Hepatocyte (in vitro differentiated cells): ENCODE measurements around the gene ZSCAN5A.
"Not testable (repeated sequence)": the region's sequence is repeated elsewhere in the genome, so short reads cannot be mapped to it uniquely, and the experiment has no call there.

Experiments
- EZH2 ChIP-seq: fragments of 200-600 bp; sonication (generic); IDR thresholded peaks from 2 replicates; pipeline ENCODE4 v1.6.1; 2016; ENCODE audit warnings: antibody characterized with exemption, mild to moderate bottlenecking, borderline replicate concordance
- EZH2phosphoT487 ChIP-seq: fragments of 200-600 bp; sonication (generic); IDR thresholded peaks from one replicate; pipeline ENCODE4 v1.6.1; 2018; ENCODE audit warnings: antibody characterized with exemption, mild to moderate bottlenecking, low read depth, moderate library complexity; ENCODE audit not compliant: unreplicated experiment, severe bottlenecking
- TF ChIP-seq, protein P1 (sequence below): fragments of 200-600 bp; sonication (generic); IDR thresholded peaks from 2 replicates; pipeline ENCODE4 v1.5.1; 2016; ENCODE audit warnings: antibody characterized with exemption, mild to moderate bottlenecking; ENCODE audit not compliant: poor library complexity

DNA sequence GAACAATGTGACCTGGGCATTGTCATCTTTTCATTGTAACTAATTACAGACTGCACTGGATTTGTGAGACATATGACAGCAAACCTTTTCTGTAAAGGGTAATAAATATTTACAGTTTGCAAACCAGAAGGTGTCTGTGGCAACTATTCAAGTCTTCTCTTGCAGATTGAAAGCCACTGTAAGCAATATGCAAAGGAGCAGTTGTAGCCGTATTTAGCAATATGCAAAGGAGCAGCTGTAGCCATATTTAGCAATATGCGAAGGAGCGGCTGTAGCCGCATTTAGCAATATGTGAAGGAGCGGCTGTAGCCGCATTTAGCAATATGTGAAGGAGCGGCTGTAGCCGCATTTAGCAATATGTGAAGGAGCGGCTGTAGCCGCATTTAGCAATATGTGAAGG lies 24.4 kb upstream of the ZSCAN5A start:
- TF ChIP-seq, protein P1, sequence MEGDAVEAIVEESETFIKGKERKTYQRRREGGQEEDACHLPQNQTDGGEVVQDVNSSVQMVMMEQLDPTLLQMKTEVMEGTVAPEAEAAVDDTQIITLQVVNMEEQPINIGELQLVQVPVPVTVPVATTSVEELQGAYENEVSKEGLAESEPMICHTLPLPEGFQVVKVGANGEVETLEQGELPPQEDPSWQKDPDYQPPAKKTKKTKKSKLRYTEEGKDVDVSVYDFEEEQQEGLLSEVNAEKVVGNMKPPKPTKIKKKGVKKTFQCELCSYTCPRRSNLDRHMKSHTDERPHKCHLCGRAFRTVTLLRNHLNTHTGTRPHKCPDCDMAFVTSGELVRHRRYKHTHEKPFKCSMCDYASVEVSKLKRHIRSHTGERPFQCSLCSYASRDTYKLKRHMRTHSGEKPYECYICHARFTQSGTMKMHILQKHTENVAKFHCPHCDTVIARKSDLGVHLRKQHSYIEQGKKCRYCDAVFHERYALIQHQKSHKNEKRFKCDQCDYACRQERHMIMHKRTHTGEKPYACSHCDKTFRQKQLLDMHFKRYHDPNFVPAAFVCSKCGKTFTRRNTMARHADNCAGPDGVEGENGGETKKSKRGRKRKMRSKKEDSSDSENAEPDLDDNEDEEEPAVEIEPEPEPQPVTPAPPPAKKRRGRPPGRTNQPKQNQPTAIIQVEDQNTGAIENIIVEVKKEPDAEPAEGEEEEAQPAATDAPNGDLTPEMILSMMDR, result not testable (repeated sequence)
- TF ChIP-seq EZH2, EZH2phosphoT487: not testable (repeated sequence)
